IMR-90 (cell line): ENCODE results near the gene AGFG1. TPM values are rescaled to one million over a fixed set of nuclear protein-coding genes. Genes with fewer than 3 reads are reported as not detected.

Source experiments
- ATAC-seq: fragments of 200-7000 bp; cut with Tn5 transposase; 2 replicates; pipeline ENCODE4 v1.9.1; 2020; ENCODE audit warnings: low read depth, mild to moderate bottlenecking, moderate library complexity
- BruUV-seq: library from RNA; stranded (reverse); fragments of 400-500 nt; replicated peaks from 2 replicates; lab custom pipeline; 2021; lab: Mats Ljungman, UMichigan
- CTCF ChIA-PET: fragments of 300-600 bp; formaldehyde crosslinking; extraction: SDS; loops from one replicate; lab custom pipeline; 2021; ENCODE audit warnings: antibody characterized with exemption; lab: Yijun Ruan, JAX
- POLR2A ChIA-PET: fragments of 300-600 bp; sonication (Branson Sonifier 250); formaldehyde crosslinking; loops from one replicate; lab custom pipeline; 2022; ENCODE audit warnings: antibody characterized with exemption; ENCODE audit not compliant: unreplicated experiment; lab: Charles Lee
- DNase-seq: peaks from one replicate; pipeline ENCODE4 v3.0.0; 2013
- H2AFZ ChIP-seq: replicated peaks from 2 replicates; pipeline ENCODE3; 2013; ENCODE audit warnings: low read length, mild to moderate bottlenecking; ENCODE audit not compliant: poor library complexity
- H2AK5ac ChIP-seq: 2 replicates; pipeline ENCODE4 v1.6.1; 2013; ENCODE audit warnings: low read depth, low read length, inconsistent platforms
- H2AK9ac ChIP-seq: replicated peaks from 2 replicates; pipeline ENCODE3; 2013; ENCODE audit warnings: mild to moderate bottlenecking, low read depth, low read length, moderate library complexity; ENCODE audit not compliant: poor library complexity
- H2BK120ac ChIP-seq: 2 replicates; pipeline ENCODE4 v1.6.1; 2013; ENCODE audit warnings: low read depth, low read length, inconsistent platforms
- H2BK15ac ChIP-seq: 3 replicates; pipeline ENCODE4 v1.6.1; 2013; ENCODE audit warnings: low read depth, low read length, inconsistent platforms
- H2BK20ac ChIP-seq: 2 replicates; pipeline ENCODE4 v1.6.1; 2013; ENCODE audit warnings: low read depth, mild to moderate bottlenecking, inconsistent platforms, low read length, moderate library complexity
- H2BK5ac ChIP-seq: 2 replicates; pipeline ENCODE4 v1.6.1; 2013; ENCODE audit warnings: mild to moderate bottlenecking, low read depth, low read length, inconsistent platforms; ENCODE audit not compliant: poor library complexity, severe bottlenecking
- H3K14ac ChIP-seq: replicated peaks from 2 replicates; pipeline ENCODE4 v1.6.1; 2013; ENCODE audit warnings: low read depth, low read length, inconsistent platforms
- H3K18ac ChIP-seq: 2 replicates; pipeline ENCODE4 v1.6.1; 2013; ENCODE audit warnings: low read depth, low read length, control low read depth
- H3K23ac ChIP-seq: 2 replicates; pipeline ENCODE4 v1.6.1; 2013; ENCODE audit warnings: low read depth, low read length, inconsistent platforms
- H3K27ac ChIP-seq: 2 replicates; pipeline ENCODE4 v1.5.1; 2013; ENCODE audit warnings: mild to moderate bottlenecking, control low read depth, low read length; ENCODE audit not compliant: insufficient read depth
- H3K27me3 ChIP-seq: 2 replicates; pipeline ENCODE4 v1.6.1; 2013; ENCODE audit warnings: low read length; ENCODE audit not compliant: control insufficient read depth, insufficient read depth
- H3K36me3 ChIP-seq: 2 replicates; pipeline ENCODE4 v1.6.1; 2013; ENCODE audit warnings: low read length, mixed read lengths; ENCODE audit not compliant: control insufficient read depth, insufficient read depth
- H3K4ac ChIP-seq: 2 replicates; pipeline ENCODE4 v1.6.1; 2013; ENCODE audit warnings: low read depth, low read length, inconsistent platforms
- H3K4me1 ChIP-seq: 2 replicates; pipeline ENCODE4 v1.6.1; 2013; ENCODE audit warnings: low read length, mixed read lengths; ENCODE audit not compliant: control insufficient read depth, insufficient read depth
- H3K4me2 ChIP-seq: 2 replicates; pipeline ENCODE4 v1.6.1; 2013; ENCODE audit warnings: low read depth, mild to moderate bottlenecking, control low read depth, low read length, moderate library complexity
- H3K4me3 ChIP-seq: 2 replicates; pipeline ENCODE4 v1.5.1; 2013; ENCODE audit warnings: low read depth, mild to moderate bottlenecking, control low read depth, low read length, moderate library complexity; ENCODE audit not compliant: insufficient read depth
- H3K56ac ChIP-seq: 2 replicates; pipeline ENCODE4 v1.6.1; 2013; ENCODE audit warnings: low read length, inconsistent platforms; ENCODE audit not compliant: insufficient read depth; ENCODE audit errors: extremely low read depth
- H3K79me1 ChIP-seq, 2 experiments: 2 replicates each; pipeline ENCODE4 v1.6.1; 2013; ENCODE audit warnings: low read length in 2 of 2, inconsistent platforms in 1 of 2, low read depth in 1 of 2
- H3K9ac ChIP-seq: 2 replicates; pipeline ENCODE4 v1.6.1; 2013; ENCODE audit warnings: low read depth, low read length, control low read depth
- H3K9me1 ChIP-seq: 2 replicates; pipeline ENCODE4 v1.6.1; 2013; ENCODE audit warnings: low read length, inconsistent platforms; ENCODE audit not compliant: insufficient read depth
- H3K9me3 ChIP-seq: 2 replicates; pipeline ENCODE4 v1.6.1; 2013; ENCODE audit warnings: low read length; ENCODE audit not compliant: control insufficient read depth, insufficient read depth
- H4K20me1 ChIP-seq: 2 replicates; pipeline ENCODE4 v1.6.1; 2013; ENCODE audit warnings: low read length, inconsistent platforms; ENCODE audit not compliant: insufficient read depth
- H4K5ac ChIP-seq: 2 replicates; pipeline ENCODE4 v1.6.1; 2013; ENCODE audit warnings: mild to moderate bottlenecking, low read depth, low read length, control low read depth
- H4K8ac ChIP-seq, 2 experiments: 2 replicates each; pipeline ENCODE4 v1.6.1; 2013; ENCODE audit warnings: low read depth in 2 of 2, low read length in 2 of 2, control low read depth in 1 of 2, inconsistent platforms in 1 of 2
- H4K91ac ChIP-seq: 2 replicates; pipeline ENCODE4 v1.6.1; 2013; ENCODE audit warnings: low read depth, low read length, inconsistent platforms; ENCODE audit not compliant: insufficient read depth
- RCOR1 ChIP-seq: IDR thresholded peaks from 2 replicates; pipeline ENCODE4 v1.6.1; 2012; ENCODE audit warnings: mild to moderate bottlenecking, low read length, improper control_type of control experiment; ENCODE audit not compliant: insufficient replicate concordance
- WGBS, 2 experiments: methylation state at CpG; one replicate each; pipeline versions ENCODE4 v1.1.5 to v1.1.7; 2013; ENCODE audit warnings: missing lambda C conversion rate in 2 of 2; ENCODE audit not compliant: insufficient read length in 1 of 2; ENCODE audit errors: extremely low coverage in 2 of 2; 5-methylcytosine and 5-hydroxymethylcytosine counted together
- dilution Hi-C: fragments of 300-500 bp; cut with HindIII; formaldehyde crosslinking; loops from one replicate; pipeline ENCODE4 v1.14.3; 2018; ENCODE audit warnings: low sequenced_read_pairs; ENCODE audit not compliant: unreplicated experiment
- in situ Hi-C: fragments of 300-500 bp; cut with MboI; formaldehyde crosslinking; loops from 3 replicates; pipeline ENCODE4 v1.14.3; 2019; ENCODE audit warnings: low sequenced_read_pairs, inconsistent platforms, mixed read lengths
- intact Hi-C: fragments of 100-400 bp; cut with micrococcal nuclease; formaldehyde crosslinking; loops from 2 replicates; pipeline ENCODE4 v1.10.0; 2022
- polyA plus RNA-seq, 3 experiments: library from polyadenylated mRNA; depleted of rRNA; stranded (reverse); fragments of >200 nt; gene quantifications; 2 replicates each; pipeline ENCODE4 v1.2.3, GENCODE V29; 2012; ENCODE audit warnings: low replicate concordance in 1 of 3
- total RNA-seq: library from RNA; depleted of rRNA; stranded (reverse); fragments of >200 nt; gene quantifications from 2 replicates; pipeline ENCODE4 v1.2.3, GENCODE V29; 2012

The AGFG1 gene
- total and polyA plus RNA-seq, 2 of the 4 experiments (the other 2 are of a cell fraction) = 58.4 to 126 TPM

- H2AK9ac ChIP-seq = no peak overlapping the region
- H2BK5ac ChIP-seq = no peak overlapping the region
- H4K91ac ChIP-seq = no peak overlapping the region
- peaks cover 14 to 56% of the 10 kb centered on the region in 2 experiments for H3K79me1 ChIP-seq
- H2BK20ac ChIP-seq = no peak overlapping the region
- H3K4ac ChIP-seq = no peak overlapping the region
- ATAC-seq (no peak), DNase-seq (no peak)
- intact Hi-C loops (no loop called here), dilution Hi-C loops (no loop called here), in situ Hi-C loops (no loop called here)
- H2AFZ ChIP-seq = no peak overlapping the region
- no peak overlapping the region for H3K4me3 ChIP-seq
- H2BK15ac ChIP-seq = no peak overlapping the region
- H2BK120ac ChIP-seq = no peak overlapping the region
- H3K4me1 ChIP-seq = peaks cover 10% of the 10 kb centered on the region
- no peak overlapping the region for H2AK5ac ChIP-seq
- H3K18ac ChIP-seq = no peak overlapping the region
- TF ChIP-seq RCOR1 = no peak
- POLR2A ChIA-PET = no interaction called here
- no peak overlapping the region for H3K9ac ChIP-seq
- H3K36me3 ChIP-seq = no peaks in the 10 kb centered on the region; the same call in 1 of the 2 replicates
- no TSS peak for BruUV-seq
- H3K4me2 ChIP-seq = no peak overlapping the region
- H3K14ac ChIP-seq = no peak overlapping the region
- H4K5ac ChIP-seq = no peak overlapping the region
- H3K27me3 ChIP-seq = no peaks in the 10 kb centered on the region
- H3K56ac ChIP-seq = no peak overlapping the region
- WGBS, 2 experiments = no CpG with 5 or more reads among the region's 2 CpGs
- no peak overlapping the region for H3K23ac ChIP-seq
- no peaks in the 10 kb centered on the region for H3K9me3 ChIP-seq
- no peak overlapping the region for H4K8ac ChIP-seq
- peaks cover 12% of the 10 kb centered on the region for H3K9me1 ChIP-seq
- CTCF ChIA-PET = no interaction called here
- no peak overlapping the region for H3K27ac ChIP-seq
- peaks cover 78% of the 10 kb centered on the region for H4K20me1 ChIP-seq
These were observed 37.1 kb downstream of the AGFG1 start for GRCh38 chr2:227509076-227509475.
